GM19025 (cell line): ENCODE measurements around the gene RNU5B-1.
"Not testable (repeated sequence)": the region's sequence is repeated elsewhere in the genome, so short reads cannot be mapped to it uniquely, and the experiment has no call there.

ENCODE experiments used
- ATAC-seq: cut with Tn5 transposase; IDR thresholded peaks from one replicate; pipeline ENCODE4 v1.9.1; 2021; ENCODE audit warnings: mild to moderate bottlenecking, low read depth, moderate library complexity; ENCODE audit not compliant: unreplicated experiment

Gene RNU5B-1

GRCh38 chr15:65304381-65305149 lies at the start of gene RNU5B-1:
RNU5B-1 (plus strand) TSS chr15:65304677.
- ATAC-seq = peak; percentile 65

- ATAC-seq = no peak
These were observed 49.7 kb upstream of the RNU5B-1 start for GRCh38 chr15:65254758-65255157.

- ATAC-seq = no peak
These were observed 48.9 kb upstream of the RNU5B-1 start for GRCh38 chr15:65255486-65256140.

GRCh38 chr15:65258375-65259262 lies 45.9 kb upstream of the RNU5B-1 start:
- no peak for ATAC-seq

GRCh38 chr15:65259367-65259797 lies 45.1 kb upstream of the RNU5B-1 start:
- ATAC-seq = no peak

GRCh38 chr15:65260968-65261367 lies 43.5 kb upstream of the RNU5B-1 start:
- ATAC-seq = no peak

- ATAC-seq = no peak
These were observed 41.2 kb upstream of the RNU5B-1 start for GRCh38 chr15:65263313-65263712.

GRCh38 chr15:65264863-65265430 lies 39.5 kb upstream of the RNU5B-1 start:
- no peak for ATAC-seq

- no peak for ATAC-seq
These were observed 38.0 kb upstream of the RNU5B-1 start for GRCh38 chr15:65266469-65266868.

- ATAC-seq = no peak
These were observed 36.1 kb upstream of the RNU5B-1 start for GRCh38 chr15:65268411-65268810.

- not testable (repeated sequence) for ATAC-seq
These were observed 33.5 kb upstream of the RNU5B-1 start for GRCh38 chr15:65270811-65271545.

- no peak for ATAC-seq
These were observed 29.3 kb upstream of the RNU5B-1 start for GRCh38 chr15:65275104-65275727.

- ATAC-seq = no peak
These were observed 28.8 kb upstream of the RNU5B-1 start for GRCh38 chr15:65275728-65276126.

- no peak for ATAC-seq
These were observed 27.5 kb upstream of the RNU5B-1 start for GRCh38 chr15:65277015-65277414.

- no peak for ATAC-seq
These were observed 26.0 kb upstream of the RNU5B-1 start for GRCh38 chr15:65278480-65278879.

GRCh38 chr15:65285291-65286068 lies 19.0 kb upstream of the RNU5B-1 start:
- ATAC-seq = no peak

GRCh38 chr15:65286069-65286703 lies 18.3 kb upstream of the RNU5B-1 start:
- peak; percentile 12 for ATAC-seq
